Measurements from ENCODE around the gene PTCRA. TPM values are rescaled to one million over a fixed set of nuclear protein-coding genes. Genes with fewer than 3 reads are reported as not detected.
A peak's percentile ranks its signal among the peaks of the same experiment; 100 is the strongest.

The PTCRA gene
- total and polyA plus RNA-seq, 2 experiments from 2014 or later = not detected

- Mint-ChIP-seq H3K27ac (no peak overlapping the region), H3K4me1 (peaks cover 10% of the 10 kb centered on the region; the same call in 2 of the 3 replicates), H3K36me3 (ENCODE audit: low read depth) (peaks cover 3% of the 10 kb centered on the region; the same call in 2 of the 3 replicates), H3K27me3 (ENCODE audit: insufficient read depth, low read depth, poor library complexity) (peaks cover 25% of the 10 kb centered on the region), H3K4me3 (peak overlapping the region; percentile 14; the same call in 1 of the 3 replicates), H3K9me3 (no peaks in the 10 kb centered on the region)
- Histone ChIP-seq H4K20me1 (replicated peaks; ENCODE audit: insufficient read depth) (no peaks in the 10 kb centered on the region), H3K4me3 (no peak overlapping the region), H3K27me3 (ENCODE audit: insufficient read depth) (peaks cover 24% of the 10 kb centered on the region), H3K27ac (ENCODE audit: low read depth) (no peak overlapping the region), H3F3A (replicated peaks; ENCODE audit: low read depth) (peaks cover 17% of the 10 kb centered on the region; the same call in 1 of the 2 replicates), H3K4me1 (ENCODE audit: insufficient read depth) (peaks cover 7% of the 10 kb centered on the region; the same call in 1 of the 2 replicates), H3K36me3 (ENCODE audit: insufficient read depth) (no peaks in the 10 kb centered on the region; the same call in 1 of the 2 replicates), H2AFZ (no peak overlapping the region), H3K9me2 (ENCODE audit: insufficient read depth) (no peaks in the 10 kb centered on the region), H3K79me2 (replicated peaks; ENCODE audit: insufficient read depth) (no peaks in the 10 kb centered on the region), H3K4me2 (no peak overlapping the region)
- no peak for TF ChIP-seq ZNF331 (CRISPR knock-in tag; IDR thresholded peaks at IDR 0.05; ENCODE audit: low read depth)
- TF ChIP-seq ZNF462 (CRISPR knock-in tag; IDR thresholded peaks at IDR 0.05) = no peak
- TF ChIP-seq ZNF114 (CRISPR knock-in tag; IDR thresholded peaks at IDR 0.05) = no peak
- TF ChIP-seq JUNB (IDR thresholded peaks at IDR 0.05; ENCODE audit: unreplicated experiment) = no peak
- no peak for TF ChIP-seq ETS1 (IDR thresholded peaks at IDR 0.05)
- no peak for TF ChIP-seq POLR2AphosphoS5 (IDR thresholded peaks at IDR 0.05; ENCODE audit: low read depth)
- no peak for TF ChIP-seq EZH2 (IDR thresholded peaks at IDR 0.05; ENCODE audit: low read depth, unreplicated experiment)
- no peak for TF ChIP-seq STAT1 (IDR thresholded peaks at IDR 0.05; ENCODE audit: unreplicated experiment)
- TF ChIP-seq CREB1 (CRISPR knock-in tag; IDR thresholded peaks at IDR 0.05; ENCODE audit: low read depth) = no peak
- no peak for TF ChIP-seq NANOG (IDR thresholded peaks at IDR 0.05; ENCODE audit: borderline replicate concordance)
- TF ChIP-seq EZH2phosphoT487 (IDR thresholded peaks at IDR 0.05; ENCODE audit: unreplicated experiment) = no peak
- TF ChIP-seq CTCF (conservative IDR thresholded peaks at IDR 0.05; ENCODE audit: low read depth in 2 of 2) = no peak
- TF ChIP-seq REST (IDR thresholded peaks at IDR 0.05; ENCODE audit: unreplicated experiment) = no peak
- ATAC-seq = no peak
- no peak for DNase-seq (ENCODE audit: low spot score)
These were observed 46.8 kb downstream of the PTCRA start for GRCh38 chr6:42962502-42963178.
